Caco-2 (cell line): ENCODE results near the gene CHST14. TPM values are rescaled to one million over a fixed set of nuclear protein-coding genes. Genes with fewer than 3 reads are reported as not detected.

Source experiments
- BruUV-seq: library from RNA; stranded (reverse); fragments of 400-500 nt; replicated peaks from 2 replicates; lab custom pipeline; 2021; lab: Mats Ljungman, UMichigan
- CTCF ChIA-PET: fragments of 300-600 bp; sonication (Branson Sonifier 250); formaldehyde crosslinking; loops from one replicate; lab custom pipeline; 2022; ENCODE audit warnings: antibody characterized with exemption; lab: Charles Lee
- POLR2A ChIA-PET: fragments of 300-600 bp; sonication (Branson Sonifier 250); formaldehyde crosslinking; loops from one replicate; lab custom pipeline; 2022; ENCODE audit warnings: antibody characterized with exemption; lab: Charles Lee
- DNase-seq, 2 experiments: peaks; one replicate each; pipeline versions ENCODE4 v3.0.0 to v3.0.0-alpha.2; 2020 to 2022
- H3K27me3 ChIP-seq: replicated peaks from 2 replicates; pipeline ENCODE4 v1.6.0; 2011; ENCODE audit warnings: low read length; ENCODE audit not compliant: control insufficient read depth, insufficient read depth
- H3K36me3 ChIP-seq: 2 replicates; pipeline ENCODE4 v1.5.1; 2011; ENCODE audit warnings: low read length; ENCODE audit not compliant: control insufficient read depth, insufficient read depth
- H3K4me1 ChIP-seq: fragments of 250-450 bp; sonication (Bioruptor Pico); 2 replicates; pipeline ENCODE4 v1.5.1; 2020; ENCODE audit warnings: mild to moderate bottlenecking
- H3K4me3 ChIP-seq: 2 replicates; pipeline ENCODE4 v1.5.1; 2011; ENCODE audit warnings: low read depth, mild to moderate bottlenecking, control low read depth, low read length
- H3K9me3 ChIP-seq: fragments of 250-450 bp; sonication (Bioruptor Pico); 2 replicates; pipeline ENCODE4 v1.5.1; 2020; ENCODE audit warnings: mild to moderate bottlenecking, moderate library complexity
- H3K27ac Mint-ChIP-seq: one replicate; pipeline ENCODE4 v1.8.0; 2022; ENCODE audit warnings: mixed read lengths; ENCODE audit not compliant: unreplicated experiment
- H3K27me3 Mint-ChIP-seq: one replicate; pipeline ENCODE4 v1.8.0; 2022; ENCODE audit warnings: mixed read lengths; ENCODE audit not compliant: insufficient read depth, unreplicated experiment
- H3K36me3 Mint-ChIP-seq: one replicate; pipeline ENCODE4 v1.8.0; 2022; ENCODE audit warnings: mild to moderate bottlenecking, mixed read lengths; ENCODE audit not compliant: insufficient read depth, unreplicated experiment
- H3K4me1 Mint-ChIP-seq: one replicate; pipeline ENCODE4 v1.8.0; 2022; ENCODE audit warnings: low read depth, mixed read lengths; ENCODE audit not compliant: unreplicated experiment
- H3K4me3 Mint-ChIP-seq: one replicate; pipeline ENCODE4 v1.8.0; 2022; ENCODE audit warnings: mild to moderate bottlenecking, moderate library complexity, mixed read lengths; ENCODE audit not compliant: unreplicated experiment
- H3K9me3 Mint-ChIP-seq: one replicate; pipeline ENCODE4 v1.8.0; 2022; ENCODE audit warnings: mixed read lengths; ENCODE audit not compliant: unreplicated experiment
- CTCF ChIP-seq, 2 experiments: fragments of 200-600 bp in 1 of 2; IDR thresholded peaks; 1 replicate in 1 of 2; 2 replicates in 1 of 2; pipeline versions ENCODE4 v1.5.1 to v1.8.0; 2011 to 2022; ENCODE audit warnings: antibody characterized with exemption in 1 of 2, control low read depth in 1 of 2, inconsistent platforms in 1 of 2, low read depth in 1 of 2, low read length in 1 of 2, mild to moderate bottlenecking in 1 of 2, moderate library complexity in 1 of 2; ENCODE audit not compliant: insufficient read depth in 1 of 2, severe bottlenecking in 1 of 2, unreplicated experiment in 1 of 2
- intact Hi-C: fragments of 100-400 bp; cut with micrococcal nuclease; formaldehyde crosslinking; loops from one replicate; pipeline ENCODE4 v1.10.0; 2022; ENCODE audit not compliant: unreplicated experiment
- total RNA-seq: library from RNA; stranded (reverse); gene quantifications from 2 replicates; pipeline ENCODE4 v1.2.3, GENCODE V29; 2022

The CHST14 gene
- total RNA-seq, 1 experiment from 2014 or later, result 19.6 TPM

- Mint-ChIP-seq H3K4me3 (peak overlapping the region; percentile 71), H3K9me3 (no peaks in the 10 kb centered on the region), H3K27me3 (peaks cover 7% of the 10 kb centered on the region), H3K36me3 (peaks cover 4% of the 10 kb centered on the region), H3K4me1 (peaks cover 21% of the 10 kb centered on the region), H3K27ac (peak overlapping the region; percentile 8)
- no peaks in the 10 kb centered on the region for H3K36me3 ChIP-seq
- no peaks in the 10 kb centered on the region for H3K9me3 ChIP-seq
- ChIA-PET CTCF (no interaction called here), POLR2A (no interaction called here)
- H3K4me3 ChIP-seq, result peak overlapping the region; percentile 47
- H3K4me1 ChIP-seq, result 0 out of 2 replicates have a peak, but pooled peaks cover 6% of the 10 kb centered on the region
- peak; percentile 64 to 82 for DNase-seq
- intact Hi-C loops, result no loop called here
- BruUV-seq, result no TSS peak
- TF ChIP-seq CTCF (IDR thresholded peaks at IDR 0.05; ENCODE audit: insufficient read depth in 1 of 2, low read depth in 1 of 2, low read length in 1 of 2, severe bottlenecking in 1 of 2, unreplicated experiment in 1 of 2), result no peak
- H3K27me3 ChIP-seq, result no peaks in the 10 kb centered on the region; the same call in 1 of the 2 replicates
Observed at GRCh38 chr15:40511472-40512133, 40.8 kb downstream of the CHST14 start.

DNA sequence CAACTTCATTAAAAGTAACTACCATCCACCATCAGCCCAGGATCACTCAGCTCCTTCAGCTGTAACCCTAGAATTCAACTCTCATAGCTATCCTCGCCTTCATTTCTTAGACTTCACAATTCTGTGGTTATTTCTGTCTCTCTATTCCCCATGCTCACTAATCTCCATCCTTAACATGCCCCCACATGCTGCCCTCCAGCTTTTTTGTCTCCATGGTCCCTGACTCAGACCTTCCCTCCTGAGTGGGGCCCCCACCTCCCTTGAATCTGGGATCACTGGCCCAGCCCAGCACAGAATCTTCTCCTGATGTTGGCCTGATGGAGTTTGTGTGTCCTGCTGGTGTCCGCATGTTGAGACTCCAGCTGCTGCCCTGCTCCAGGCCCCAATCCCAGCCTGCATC is 41.7 kb downstream of the CHST14 start:
- ChIA-PET POLR2A (no interaction called here), CTCF (no interaction called here)
- H3K27me3 ChIP-seq, result no peaks in the 10 kb centered on the region; the same call in 1 of the 2 replicates
- Mint-ChIP-seq H3K27ac (peak overlapping the region; percentile 8), H3K9me3 (no peaks in the 10 kb centered on the region), H3K4me3 (peak overlapping the region; percentile 71), H3K4me1 (peaks cover 21% of the 10 kb centered on the region), H3K36me3 (peaks cover 4% of the 10 kb centered on the region), H3K27me3 (peaks cover 7% of the 10 kb centered on the region)
- intact Hi-C loops, result no loop called here
- TF ChIP-seq CTCF (IDR thresholded peaks at IDR 0.05; ENCODE audit: insufficient read depth in 1 of 2, low read depth in 1 of 2, low read length in 1 of 2, severe bottlenecking in 1 of 2, unreplicated experiment in 1 of 2), result no peak
- H3K36me3 ChIP-seq, result no peaks in the 10 kb centered on the region
- no peaks in the 10 kb centered on the region for H3K9me3 ChIP-seq
- no peak for DNase-seq
- no TSS peak for BruUV-seq
- H3K4me3 ChIP-seq, result no peak overlapping the region
- 0 out of 2 replicates have a peak, but pooled peaks cover 6% of the 10 kb centered on the region for H3K4me1 ChIP-seq

GRCh38 chr15:40513609-40514008 is 42.8 kb downstream of the CHST14 start:
- H3K27ac Mint-ChIP-seq, result no peak overlapping the region
- Histone ChIP-seq H3K27me3 (no peaks in the 10 kb centered on the region; the same call in 1 of the 2 replicates), H3K4me3 (no peak overlapping the region), H3K4me1 (0 out of 2 replicates have a peak, but pooled peaks cover 6% of the 10 kb centered on the region), H3K36me3 (no peaks in the 10 kb centered on the region), H3K9me3 (no peaks in the 10 kb centered on the region)
- no peak for TF ChIP-seq CTCF (IDR thresholded peaks at IDR 0.05; ENCODE audit: insufficient read depth in 1 of 2, low read depth in 1 of 2, low read length in 1 of 2, severe bottlenecking in 1 of 2, unreplicated experiment in 1 of 2)
- intact Hi-C loops, result no loop called here
- CTCF ChIA-PET, result no interaction called here
- peaks cover 4% of the 10 kb centered on the region for H3K27me3 Mint-ChIP-seq
- peaks cover 21% of the 10 kb centered on the region for H3K4me1 Mint-ChIP-seq
- no TSS peak for BruUV-seq
- H3K36me3 Mint-ChIP-seq, result peaks cover 4% of the 10 kb centered on the region
- H3K9me3 Mint-ChIP-seq, result no peaks in the 10 kb centered on the region
- no peak for DNase-seq
- POLR2A ChIA-PET, result no interaction called here
- no peak overlapping the region for H3K4me3 Mint-ChIP-seq
